Choroid plexus epithelial cell (primary cell): ENCODE data around the gene LSM7.

Experiments
- DNase-seq: peaks from one replicate; pipeline ENCODE4 v3.0.0-alpha.2; 2010; ENCODE audit warnings: low read depth
- H3K4me3 ChIP-seq: 2 replicates; pipeline ENCODE4 v1.5.1; 2011; ENCODE audit warnings: low read depth, mild to moderate bottlenecking, control low read depth, low read length, moderate library complexity
- CTCF ChIP-seq: conservative IDR thresholded peaks from 2 replicates; pipeline ENCODE4 v1.5.1; 2011; ENCODE audit warnings: low read depth, mild to moderate bottlenecking, control low read depth, inconsistent platforms, low read length, moderate library complexity

LSM7 gene

GRCh38 chr19:2340496-2341243 lies 12.3 kb upstream of the LSM7 start:
- DNase-seq: no peak
- no peak for TF ChIP-seq CTCF
- H3K4me3 ChIP-seq: no peak overlapping the region

- no peak for TF ChIP-seq CTCF
- no peak overlapping the region for H3K4me3 ChIP-seq
- no peak for DNase-seq
These were observed 11.4 kb upstream of the LSM7 start for GRCh38 chr19:2339644-2340310.

- TF ChIP-seq CTCF: no peak
- no peak overlapping the region for H3K4me3 ChIP-seq
- DNase-seq: no peak
These were observed 10.6 kb upstream of the LSM7 start for GRCh38 chr19:2338751-2339643.

GRCh38 chr19:2338055-2338615 lies 9.7 kb upstream of the LSM7 start:
- H3K4me3 ChIP-seq: no peak overlapping the region
- no peak for TF ChIP-seq CTCF
- no peak for DNase-seq

GRCh38 chr19:2337329-2337707 lies 8.9 kb upstream of the LSM7 start:
- no peak overlapping the region for H3K4me3 ChIP-seq
- peak; percentile 74 for DNase-seq
- peak; percentile 46 for TF ChIP-seq CTCF

- H3K4me3 ChIP-seq: no peak overlapping the region
- no peak for DNase-seq
- no peak for TF ChIP-seq CTCF
These were observed 8.3 kb upstream of the LSM7 start for GRCh38 chr19:2336528-2337328.
